ENCODE measurements around the gene VAPA.

VAPA gene

DNA sequence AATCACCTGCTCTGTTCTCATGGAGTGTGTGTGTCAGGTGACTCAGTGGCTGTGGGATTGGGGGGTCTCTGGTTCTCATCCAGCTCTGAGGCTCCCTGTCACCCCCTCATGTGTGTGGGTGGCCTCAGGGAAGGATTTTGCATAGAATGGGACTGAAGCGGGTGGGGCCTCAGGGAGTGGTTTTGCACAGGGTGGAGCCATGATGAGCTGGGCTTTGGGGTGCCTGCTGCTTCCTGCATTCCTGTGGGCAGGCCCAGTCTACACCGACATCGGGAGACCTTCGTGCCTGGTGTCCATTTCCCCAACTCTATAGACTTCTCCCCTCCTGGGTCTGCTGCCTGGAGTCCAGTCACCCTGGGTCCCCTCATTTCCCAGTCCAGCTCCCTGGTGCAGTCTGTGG lies 59.7 kb downstream of the VAPA start:
- DNase-seq (ENCODE audit: low read depth, low spot score) = no peak

DNA sequence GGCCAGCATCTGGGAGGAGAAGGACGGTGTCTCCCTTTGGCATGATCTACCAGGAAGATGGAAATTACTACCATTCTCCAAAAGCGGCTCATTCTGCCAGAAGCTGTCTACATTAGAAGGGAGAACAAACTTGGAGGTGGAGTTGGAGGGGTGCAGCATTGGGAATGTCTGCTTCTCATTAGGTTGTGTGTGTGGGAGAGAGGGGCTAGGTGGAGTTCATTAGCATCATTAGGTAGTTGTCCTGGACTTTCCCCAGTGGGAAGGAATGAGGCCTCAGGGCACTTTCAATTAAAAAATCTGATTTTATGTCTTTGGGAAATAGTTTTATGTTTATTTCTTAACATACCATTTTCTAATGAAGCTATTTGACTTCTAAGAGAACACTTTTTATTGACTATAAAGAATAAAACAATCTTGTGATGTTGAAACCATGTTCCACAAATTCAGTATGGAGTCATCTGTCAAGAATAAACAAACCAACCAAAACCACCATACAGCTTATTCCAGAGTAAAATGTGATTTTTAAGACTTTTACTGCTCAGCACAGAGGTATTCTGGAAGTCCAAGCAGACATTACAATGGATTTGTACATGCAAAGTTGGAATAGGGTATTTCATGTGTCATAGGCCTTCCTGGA lies 60.6 kb downstream of the VAPA start:
- no peak for DNase-seq (ENCODE audit: low read depth, low spot score)

DNA sequence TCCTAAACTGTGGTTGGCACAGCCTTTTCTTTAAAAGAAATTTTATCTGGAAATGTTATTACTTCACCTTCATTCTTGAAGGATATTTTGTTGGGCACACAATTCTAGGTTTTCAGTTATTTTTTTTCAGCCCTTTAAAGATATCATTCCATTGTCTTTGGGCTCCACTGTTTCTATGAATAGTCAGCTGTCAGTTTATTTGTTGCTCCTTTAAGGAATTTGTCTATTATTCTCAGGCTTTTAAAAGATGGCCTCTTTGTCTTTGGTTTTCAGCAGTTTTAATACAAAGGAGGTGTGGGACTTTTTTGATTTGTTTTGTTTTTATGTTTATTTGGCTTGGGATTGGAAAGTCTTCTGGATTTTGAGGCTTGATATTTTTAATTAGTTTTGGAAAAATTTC lies 61.8 kb downstream of the VAPA start:
- no peak for DNase-seq (ENCODE audit: low read depth, low spot score)

DNA sequence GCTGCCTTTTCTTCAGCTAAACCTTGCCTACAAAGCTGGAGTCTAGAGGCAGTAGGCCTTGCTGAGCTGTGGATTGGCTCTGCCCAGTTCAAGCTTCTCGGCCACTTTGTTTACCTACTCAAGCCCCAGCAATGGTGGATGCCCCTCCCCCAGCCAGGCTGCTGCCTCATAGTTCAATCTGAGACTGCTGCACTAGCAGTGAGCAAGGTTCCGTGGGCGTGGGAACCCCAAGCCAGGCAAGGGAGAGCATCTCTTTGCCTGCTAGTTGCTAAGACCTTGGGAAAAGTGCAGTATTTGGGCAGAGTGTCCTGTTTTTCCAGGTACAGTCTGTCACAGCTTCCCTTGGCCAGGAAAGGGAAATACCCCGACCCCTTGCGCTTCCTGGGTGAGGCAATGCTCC lies 68.9 kb downstream of the VAPA start:
- DNase-seq (ENCODE audit: low read depth, low spot score) = no peak

DNA sequence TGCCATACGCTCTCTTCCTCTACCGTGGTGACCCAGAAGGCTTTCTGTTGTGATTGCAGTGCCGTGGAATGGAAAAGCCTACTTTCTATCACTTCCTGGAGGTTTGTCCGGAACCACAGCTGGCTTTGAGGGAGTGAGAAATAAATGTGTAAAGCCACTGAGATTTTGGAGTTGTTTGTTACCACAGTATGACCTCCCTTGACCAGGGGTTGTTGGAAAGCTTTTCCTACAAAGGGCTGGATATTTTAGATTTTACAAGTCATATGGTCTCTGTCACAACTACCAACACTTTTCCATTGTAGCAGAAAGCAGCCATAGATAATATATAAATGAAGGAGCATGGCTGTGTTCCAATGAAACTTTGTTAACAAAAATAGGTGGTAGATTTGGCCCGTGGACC lies 70.3 kb downstream of the VAPA start:
- DNase-seq (ENCODE audit: low read depth, low spot score) = no peak

DNA sequence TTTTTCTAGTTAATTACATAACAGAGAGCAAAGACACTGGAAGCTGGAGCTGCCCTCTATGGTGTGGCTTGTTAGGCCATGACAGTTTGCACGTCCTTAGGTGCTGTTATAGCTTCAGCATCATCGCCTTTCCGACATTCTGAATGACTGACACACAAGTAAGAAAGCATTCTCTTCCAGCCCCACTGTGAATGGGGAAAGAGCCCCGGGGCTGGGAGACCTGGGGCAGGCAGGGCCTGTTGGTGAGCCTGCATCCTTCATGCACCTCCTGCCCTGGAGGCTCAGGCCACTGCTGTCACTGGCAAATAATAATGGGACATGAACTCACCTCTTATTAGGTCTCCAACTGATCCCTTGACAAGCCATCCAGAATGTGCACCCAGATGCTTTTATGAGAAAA lies 71.8 kb downstream of the VAPA start:
- no peak for DNase-seq (ENCODE audit: low read depth, low spot score)

DNA sequence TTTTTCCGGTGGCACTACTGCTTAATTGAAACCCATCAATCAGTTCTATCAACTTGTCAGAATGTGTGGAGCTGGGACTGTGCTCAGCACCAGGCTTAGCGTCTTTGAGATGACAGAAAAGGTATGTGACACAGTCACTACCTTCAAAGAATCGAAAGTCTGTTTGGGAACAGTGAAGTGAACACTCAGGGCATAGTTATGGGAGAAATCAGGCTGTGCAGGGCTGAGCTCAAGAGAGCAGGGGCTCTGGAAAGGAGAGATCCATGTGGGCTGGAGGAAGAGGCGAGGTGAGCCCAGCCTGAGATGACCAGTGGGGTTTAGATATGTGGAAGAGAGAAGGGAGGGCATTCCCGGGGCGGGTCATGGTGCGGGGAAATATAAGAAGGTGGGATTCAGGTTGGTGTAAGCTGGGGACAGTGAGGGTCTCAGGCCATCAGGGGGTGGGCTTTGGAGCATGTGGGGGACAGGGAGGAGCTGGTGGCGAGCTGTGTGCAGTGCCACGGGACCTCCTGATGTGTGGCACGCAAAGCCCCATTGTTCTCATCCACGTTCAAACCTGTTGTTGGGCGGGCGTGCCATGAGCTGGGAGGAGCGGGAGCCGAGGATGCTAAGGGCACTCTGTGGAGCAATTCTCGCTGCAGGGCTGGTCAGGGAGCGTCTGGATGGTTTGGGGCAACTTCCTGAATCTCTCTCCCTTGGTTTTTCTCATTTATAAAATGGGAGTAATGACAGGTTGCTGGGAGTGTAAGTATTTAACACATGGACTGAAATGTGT lies 72.5 kb downstream of the VAPA start:
- no peak for DNase-seq (ENCODE audit: low read depth, low spot score)

GRCh38 chr18:9987345-9987744 lies 73.5 kb downstream of the VAPA start:
- no peak for DNase-seq (ENCODE audit: low read depth, low spot score)

DNA sequence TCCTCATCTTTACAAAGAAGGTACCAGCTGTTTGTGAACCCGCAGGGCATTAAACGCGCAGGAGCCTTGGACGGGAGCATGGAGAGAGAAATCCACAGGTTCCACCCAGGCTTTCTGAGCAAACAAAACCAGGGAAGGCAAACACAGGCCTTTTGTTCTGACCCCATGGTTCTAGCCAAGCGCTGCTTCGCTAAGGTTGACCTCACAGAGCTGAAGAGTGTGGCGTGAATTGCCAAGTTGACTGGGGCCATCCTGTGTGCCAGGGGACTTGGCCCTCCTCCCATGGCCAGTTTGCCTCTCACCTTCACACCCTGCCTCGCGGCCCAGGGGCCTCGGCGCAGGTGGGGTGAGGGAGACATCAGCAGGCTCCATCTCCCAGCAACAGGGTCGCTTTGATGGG lies 74.1 kb downstream of the VAPA start:
- no peak for DNase-seq (ENCODE audit: low read depth, low spot score)

DNA sequence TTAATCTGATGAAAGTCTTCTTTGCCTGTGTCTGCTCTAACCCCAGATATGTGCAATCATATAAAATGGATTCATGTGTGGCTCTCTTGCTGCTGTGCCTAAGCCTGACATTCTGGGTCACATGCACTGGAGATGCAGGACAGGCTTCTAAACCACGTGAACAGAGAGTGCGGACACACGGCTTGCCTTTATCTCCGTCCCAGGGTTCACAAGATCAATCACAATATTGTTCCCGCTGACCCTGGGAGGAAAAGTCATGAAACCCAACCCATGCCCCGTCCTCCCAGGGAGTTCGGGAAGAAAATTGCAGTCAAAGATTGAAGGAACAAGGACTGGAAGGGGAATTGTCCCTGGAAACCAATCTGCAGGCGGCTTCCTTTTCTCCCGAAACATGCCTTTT lies 74.8 kb downstream of the VAPA start:
- DNase-seq (ENCODE audit: low read depth, low spot score) = no peak

GRCh38 chr18:9989481-9989880 lies 75.7 kb downstream of the VAPA start:
- DNase-seq (ENCODE audit: low read depth, low spot score) = no peak

GRCh38 chr18:9991011-9992000 lies 77.5 kb downstream of the VAPA start:
- DNase-seq (ENCODE audit: low read depth, low spot score) = no peak

GRCh38 chr18:9992300-9992972 lies 78.6 kb downstream of the VAPA start:
- DNase-seq (ENCODE audit: low read depth, low spot score) = no peak

GRCh38 chr18:9992973-9993520 lies 79.2 kb downstream of the VAPA start:
- DNase-seq (ENCODE audit: low read depth, low spot score) = no peak

DNA sequence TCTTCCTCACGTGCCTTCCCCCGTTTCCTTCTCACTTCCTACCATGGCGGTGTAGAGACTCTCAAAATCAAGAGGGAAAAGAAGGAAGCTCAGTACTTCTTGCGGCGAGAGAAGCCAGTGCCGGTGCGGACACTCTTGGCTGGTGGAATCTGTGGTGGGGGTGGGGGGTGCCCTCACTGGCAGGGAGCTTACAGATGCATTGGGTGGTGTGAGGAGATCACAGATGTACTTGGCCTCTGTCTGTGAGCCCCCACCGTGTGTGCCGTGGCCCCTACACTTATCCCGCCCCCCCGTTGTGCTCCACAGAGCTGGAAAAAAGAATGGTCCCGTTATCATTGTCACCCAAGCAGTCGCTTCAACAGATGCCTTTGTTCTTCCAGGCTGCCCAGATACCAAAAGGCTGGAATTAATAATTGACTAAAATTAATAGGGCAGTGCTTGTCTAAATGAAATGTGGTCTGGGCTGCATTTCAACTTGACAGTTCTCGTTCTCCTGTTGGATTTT lies 79.8 kb downstream of the VAPA start:
- DNase-seq (ENCODE audit: low read depth, low spot score) = no peak

GRCh38 chr18:9994026-9994570 lies 80.3 kb downstream of the VAPA start:
- no peak for DNase-seq (ENCODE audit: low read depth, low spot score)

DNA sequence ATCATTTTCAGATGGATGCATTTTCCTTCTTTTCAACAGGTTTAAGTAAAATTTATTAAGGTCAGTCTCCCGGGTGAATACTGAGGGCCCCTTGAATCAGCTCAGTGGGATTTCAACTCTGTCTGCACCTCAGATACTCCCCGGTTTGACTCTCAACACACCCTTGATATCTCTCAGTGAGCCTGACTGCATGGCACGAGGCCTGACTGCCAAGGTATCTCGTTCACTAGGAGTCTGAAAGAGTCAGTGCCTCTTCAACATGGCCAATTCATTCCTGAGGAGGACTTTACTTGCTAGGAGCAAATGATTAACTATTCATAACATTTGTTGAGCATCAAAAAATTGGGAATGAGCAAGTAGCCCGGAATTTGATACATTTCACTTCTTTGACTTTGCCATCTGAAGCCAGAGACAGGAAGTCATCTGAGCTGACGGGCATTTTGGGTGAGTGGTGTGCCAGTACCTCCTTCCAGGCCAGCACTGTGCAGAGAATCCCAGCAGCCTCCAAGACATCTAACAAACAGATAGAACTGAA lies 81.0 kb downstream of the VAPA start:
- DNase-seq (ENCODE audit: low read depth, low spot score) = no peak

DNA sequence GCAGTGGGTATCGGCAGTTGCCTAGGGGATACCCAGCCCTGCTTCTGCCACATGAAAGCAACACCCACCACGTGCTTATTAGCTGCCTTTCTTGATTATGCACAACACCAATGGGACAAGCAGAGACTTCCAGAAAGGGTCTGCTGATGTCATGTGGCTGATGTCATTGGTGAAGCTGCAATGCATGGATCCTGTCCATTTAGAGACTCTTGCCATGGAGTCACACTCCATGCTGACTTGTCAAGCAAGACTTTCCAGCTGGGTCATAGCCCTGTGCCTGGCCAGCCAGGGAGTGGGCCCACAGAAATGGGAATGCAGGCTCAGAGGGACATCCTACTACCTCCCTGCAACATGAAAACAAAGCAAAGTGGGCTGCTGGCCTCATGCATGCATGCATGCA lies 81.8 kb downstream of the VAPA start:
- DNase-seq (ENCODE audit: low read depth, low spot score) = no peak

DNA sequence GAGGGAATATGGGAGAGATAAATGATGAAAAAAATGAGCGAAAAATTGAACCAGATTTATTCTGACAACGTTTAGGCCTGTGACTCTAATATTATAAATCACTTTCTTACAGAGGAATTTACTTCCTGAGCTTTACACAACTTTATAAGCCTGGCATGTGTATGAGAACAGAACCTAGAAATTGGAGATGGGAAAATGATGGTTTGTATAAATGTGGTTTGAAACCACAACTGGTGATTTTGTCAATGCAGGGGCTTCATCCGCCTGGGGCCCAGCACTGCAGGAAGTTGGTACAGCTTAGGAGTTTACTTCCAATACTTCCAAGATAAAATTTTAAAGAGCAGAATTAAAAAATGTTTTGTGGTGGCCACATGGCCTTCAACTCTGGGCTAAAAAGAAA lies 82.3 kb downstream of the VAPA start:
- DNase-seq (ENCODE audit: low read depth, low spot score) = no peak

GRCh38 chr18:9997711-9998110 lies 83.9 kb downstream of the VAPA start:
- no peak for DNase-seq (ENCODE audit: low read depth, low spot score)

- DNase-seq (ENCODE audit: low read depth, low spot score) = no peak
Measured at GRCh38 chr18:9998330-9998729, 84.5 kb downstream of the VAPA start.
